IPS-18a (cell line): Measurements from ENCODE around the gene SCYL2.

Experiments used
- H3K27ac ChIP-seq: one replicate; pipeline ENCODE4 v1.5.1; 2013; ENCODE audit warnings: low read length
- H3K27me3 ChIP-seq: one replicate; pipeline ENCODE4 v1.6.1; 2013; ENCODE audit warnings: mild to moderate bottlenecking, low read length; ENCODE audit not compliant: control insufficient read depth, insufficient read depth
- H3K36me3 ChIP-seq: one replicate; pipeline ENCODE4 v1.6.1; 2013; ENCODE audit warnings: low read depth, low read length; ENCODE audit not compliant: control insufficient read depth
- H3K4me1 ChIP-seq: one replicate; pipeline ENCODE4 v1.6.1; 2013; ENCODE audit warnings: low read depth, low read length; ENCODE audit not compliant: control insufficient read depth
- H3K4me3 ChIP-seq: one replicate; pipeline ENCODE4 v1.5.1; 2013; ENCODE audit warnings: low read length
- H3K9ac ChIP-seq: one replicate; pipeline ENCODE4 v1.6.1; 2013; ENCODE audit warnings: mild to moderate bottlenecking, low read length, moderate library complexity
- H3K9me3 ChIP-seq: one replicate; pipeline ENCODE4 v1.6.1; 2013; ENCODE audit warnings: low read depth, low read length; ENCODE audit not compliant: control insufficient read depth

The SCYL2 gene

GRCh38 chr12:100384559-100384935, 117.6 kb downstream of the SCYL2 start:
- no peak overlapping the region for H3K27ac ChIP-seq
- H3K36me3 ChIP-seq: no peaks in the 10 kb centered on the region
- no peak overlapping the region for H3K9ac ChIP-seq
- no peaks in the 10 kb centered on the region for H3K4me1 ChIP-seq
- no peaks in the 10 kb centered on the region for H3K9me3 ChIP-seq
- no peak overlapping the region for H3K4me3 ChIP-seq
- H3K27me3 ChIP-seq: no peaks in the 10 kb centered on the region

GRCh38 chr12:100388382-100388781, 121.4 kb downstream of the SCYL2 start:
- Histone ChIP-seq H3K27ac (no peak overlapping the region), H3K27me3 (no peaks in the 10 kb centered on the region), H3K4me3 (no peak overlapping the region), H3K9me3 (no peaks in the 10 kb centered on the region), H3K36me3 (no peaks in the 10 kb centered on the region), H3K4me1 (no peaks in the 10 kb centered on the region), H3K9ac (no peak overlapping the region)
